NCI-H2107 treated with DMSO at 0.1 percent for 48 hours (cell line): Measurements from ENCODE around the gene NR1H4.
"Not testable (repeated sequence)": the region's sequence is repeated elsewhere in the genome, so short reads cannot be mapped to it uniquely, and the experiment has no call there.

ENCODE experiments used
- DNase-seq: peaks from one replicate; lab custom pipeline; 2025; ENCODE audit not compliant: unreplicated experiment; lab: John Stamatoyannopoulos, UW

NR1H4 gene

DNA sequence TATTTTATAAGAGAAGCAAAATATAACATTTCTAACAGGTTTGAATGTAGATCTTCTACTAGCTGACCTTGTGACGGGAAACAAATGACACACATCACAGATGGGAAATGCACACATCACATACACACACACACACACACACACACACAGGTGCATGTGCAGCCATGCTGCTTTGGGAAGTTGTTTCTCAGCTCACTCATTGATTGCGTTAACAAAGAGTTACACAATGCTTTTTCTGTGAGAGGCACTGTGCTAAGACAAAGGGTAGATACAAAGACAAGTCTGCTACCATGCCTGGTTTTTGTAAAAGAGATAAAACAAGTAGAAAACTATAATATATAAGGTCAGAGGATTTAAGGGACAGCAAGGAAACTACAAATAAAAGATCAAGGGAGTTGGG lies 1.3 kb upstream of the NR1H4 start:
- no peak for DNase-seq

DNA sequence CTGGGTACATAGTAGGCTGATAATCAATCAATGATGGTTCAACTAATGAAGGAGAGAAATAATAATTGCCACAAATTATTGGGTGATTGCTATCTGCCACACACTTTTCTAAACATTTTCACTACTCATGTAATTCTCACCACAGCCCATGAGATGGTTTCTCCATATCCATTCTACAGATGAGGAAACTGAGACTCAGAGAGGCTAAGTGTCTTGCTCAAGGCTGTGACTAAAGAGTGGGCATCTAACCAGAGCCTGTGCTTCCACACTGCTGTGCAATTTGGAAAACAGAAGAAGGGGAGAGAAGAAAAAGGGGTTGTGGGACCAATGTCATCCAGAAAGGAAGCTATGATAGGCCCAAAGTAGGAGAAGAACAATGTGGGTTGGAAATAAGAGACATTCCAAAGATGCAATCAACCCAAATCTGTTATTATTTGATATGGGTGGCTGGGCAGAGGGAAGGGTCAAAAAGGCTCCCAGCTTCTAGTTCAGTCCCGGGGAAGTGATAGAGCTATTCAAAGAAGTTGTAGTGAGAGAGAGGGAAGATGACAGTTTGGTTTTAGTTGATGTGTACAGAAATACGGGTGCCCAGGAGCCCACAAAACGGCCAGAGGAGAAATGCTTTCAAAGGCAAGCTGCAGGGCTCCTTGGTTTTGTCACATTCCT lies 483 bp upstream of the NR1H4 start:
- no peak for DNase-seq

- DNase-seq, result no peak
These were observed 951 bp downstream of the NR1H4 start for GRCh38 chr12:100474617-100475016.

DNA sequence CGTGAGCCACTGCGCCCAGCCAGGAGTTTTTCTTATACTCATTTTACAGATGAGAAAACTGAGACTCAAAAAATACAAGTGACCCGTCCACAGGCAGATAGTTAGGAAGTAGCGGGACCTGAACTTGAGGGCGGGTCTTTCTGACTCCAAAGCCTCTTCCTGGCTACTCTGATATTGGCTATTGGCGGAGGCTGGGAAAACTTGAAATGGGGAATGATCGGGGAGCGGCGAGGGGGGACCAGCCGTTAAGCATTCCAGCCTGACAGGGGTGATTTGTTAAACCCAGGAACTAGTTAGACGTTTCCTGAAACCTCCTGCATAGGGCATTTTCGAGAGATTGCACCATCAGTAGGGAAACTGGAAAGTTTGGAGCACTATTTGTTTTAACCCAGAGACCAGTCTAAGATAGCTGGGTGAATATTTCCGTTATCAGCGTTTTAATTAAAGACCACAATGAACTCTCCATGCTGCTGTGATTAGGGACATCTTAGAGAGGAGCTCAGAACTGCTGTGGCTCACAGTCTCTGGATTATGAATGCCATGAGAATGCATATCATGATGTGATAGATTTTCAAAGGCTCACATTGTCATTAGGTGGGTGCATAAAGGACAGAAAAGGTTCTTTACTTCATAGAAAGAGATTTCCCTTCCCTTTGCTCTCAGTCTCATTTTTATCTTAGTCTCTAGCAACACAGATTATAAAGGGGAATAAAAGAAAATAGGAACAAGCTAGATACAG lies 2.5 kb downstream of the NR1H4 start:
- no peak for DNase-seq

GRCh38 chr12:100481021-100481420 lies 7.4 kb downstream of the NR1H4 start:
- DNase-seq, result no peak

DNA sequence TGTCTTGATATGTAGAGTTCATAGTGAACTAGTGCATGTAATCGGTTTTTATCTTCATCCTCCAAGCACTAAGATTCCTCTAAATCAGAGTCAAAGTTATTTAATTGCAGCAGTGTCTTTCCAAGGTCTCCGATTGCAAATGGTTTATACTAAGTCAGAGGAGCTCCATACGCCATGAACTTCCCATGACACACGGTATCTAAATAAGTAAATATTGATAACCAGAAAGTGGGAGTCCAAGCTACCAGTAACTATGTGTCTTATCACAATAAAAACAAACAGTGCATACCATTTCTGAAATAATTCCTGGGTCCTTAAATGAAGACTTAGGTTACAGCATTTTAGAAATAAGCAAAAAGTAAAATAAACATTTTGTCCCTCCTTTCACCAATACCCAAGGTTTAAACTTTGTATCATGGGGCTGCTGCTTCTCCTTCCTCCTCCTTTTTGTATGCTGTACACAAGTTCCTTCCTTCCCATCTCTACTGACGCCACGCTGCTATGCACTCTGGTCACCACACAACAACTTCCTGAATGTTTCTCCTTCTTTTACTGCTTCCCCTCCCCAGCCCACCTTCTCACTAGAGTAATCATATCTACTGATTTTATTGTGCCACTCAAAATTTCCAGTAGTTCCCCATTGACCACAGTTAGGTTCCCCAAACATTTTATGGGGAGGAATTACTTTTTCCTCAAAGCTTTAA lies 10.7 kb downstream of the NR1H4 start:
- no peak for DNase-seq

DNA sequence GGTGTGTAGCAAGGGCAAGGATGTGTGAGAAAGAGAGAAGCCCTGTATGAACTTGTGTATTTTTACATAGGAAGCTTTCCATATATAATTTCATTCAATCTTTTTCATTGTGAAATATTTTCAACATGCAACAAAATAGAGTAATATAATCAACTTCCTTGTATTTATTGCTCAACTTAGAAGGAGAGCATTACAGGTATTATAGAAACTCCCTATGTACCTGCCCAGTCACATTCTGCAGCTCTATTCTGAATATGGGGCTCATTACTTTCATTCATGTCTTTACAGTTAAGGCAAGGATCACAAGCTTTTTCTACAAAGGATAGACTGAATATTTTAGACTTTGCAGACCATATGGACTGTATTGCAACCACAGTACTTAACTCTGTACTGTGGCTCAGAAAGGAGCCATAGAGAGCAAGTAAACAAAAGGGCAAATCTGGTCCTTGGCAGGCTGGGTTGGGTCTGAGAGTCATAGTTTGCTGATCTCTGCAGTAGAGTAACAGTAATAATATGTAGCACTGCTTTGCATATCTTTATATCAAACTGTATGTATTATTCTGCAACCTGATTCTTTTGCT lies 11.3 kb downstream of the NR1H4 start:
- no peak for DNase-seq

GRCh38 chr12:100485983-100486382 lies 12.3 kb downstream of the NR1H4 start:
- DNase-seq, result no peak

DNA sequence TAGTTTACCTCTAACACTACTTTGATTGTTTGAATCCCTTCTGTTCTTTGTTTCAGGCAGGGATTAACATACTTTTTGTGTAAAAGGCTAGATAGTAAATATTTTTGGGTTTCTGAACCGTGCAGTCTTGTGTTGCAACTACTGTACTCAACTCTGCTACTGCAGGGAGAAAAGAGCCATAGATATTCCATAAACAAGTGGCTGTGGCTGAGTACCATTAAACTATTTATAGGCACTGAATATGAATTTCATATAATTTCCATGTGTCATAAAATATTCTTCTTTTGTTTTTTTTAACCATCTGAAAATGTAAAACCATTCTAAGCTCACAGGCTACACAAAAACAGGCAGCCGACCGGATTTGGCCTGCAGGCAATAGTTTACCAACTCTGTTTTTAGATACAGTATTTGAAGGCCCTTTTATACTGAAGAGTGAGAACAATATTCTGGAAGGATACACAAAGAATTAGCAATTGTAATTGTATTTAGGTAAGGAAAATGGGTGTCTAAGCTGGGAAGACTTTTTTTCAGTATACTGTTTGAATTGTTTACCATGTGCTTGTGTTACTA lies 15.7 kb downstream of the NR1H4 start:
- DNase-seq, result no peak

DNA sequence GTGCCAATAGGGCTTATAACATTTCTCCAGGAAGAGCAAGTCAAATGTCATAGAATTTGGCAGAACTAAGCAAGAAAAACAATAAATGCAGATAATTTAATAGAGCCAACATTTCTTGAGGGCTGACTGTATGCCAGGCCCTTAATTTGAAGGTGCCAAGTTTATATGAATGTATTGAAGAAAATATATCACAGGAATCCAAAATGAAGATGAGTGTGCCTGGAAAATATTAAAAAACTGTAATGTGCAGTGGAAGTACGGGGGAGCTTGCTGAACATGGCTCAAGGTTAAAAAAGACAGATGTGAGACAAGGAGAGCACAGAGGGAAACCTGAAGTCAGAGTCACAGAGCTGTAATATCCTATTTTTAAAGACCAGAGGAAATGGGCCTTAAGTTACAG lies 16.4 kb downstream of the NR1H4 start:
- DNase-seq, result no peak

DNA sequence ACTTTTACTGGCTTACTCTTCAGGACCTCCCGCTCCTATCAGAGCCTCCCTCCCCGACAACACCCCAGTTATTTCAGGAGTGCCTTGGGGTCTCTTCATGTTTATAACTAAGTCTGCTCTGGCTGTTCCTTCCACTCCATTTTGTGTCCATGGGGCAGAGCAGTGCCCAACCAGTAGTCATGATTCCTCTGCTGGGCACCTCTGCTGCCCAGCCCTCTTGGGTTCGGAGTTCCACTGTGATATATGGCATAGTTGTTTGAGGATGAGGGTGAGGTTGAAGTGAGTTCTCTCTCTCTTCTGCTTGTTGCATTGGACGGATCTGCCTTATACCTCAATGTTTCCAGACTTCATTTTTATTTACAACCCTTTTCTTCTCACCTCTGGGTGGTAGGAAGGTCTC lies 17.4 kb downstream of the NR1H4 start:
- DNase-seq, result no peak

DNA sequence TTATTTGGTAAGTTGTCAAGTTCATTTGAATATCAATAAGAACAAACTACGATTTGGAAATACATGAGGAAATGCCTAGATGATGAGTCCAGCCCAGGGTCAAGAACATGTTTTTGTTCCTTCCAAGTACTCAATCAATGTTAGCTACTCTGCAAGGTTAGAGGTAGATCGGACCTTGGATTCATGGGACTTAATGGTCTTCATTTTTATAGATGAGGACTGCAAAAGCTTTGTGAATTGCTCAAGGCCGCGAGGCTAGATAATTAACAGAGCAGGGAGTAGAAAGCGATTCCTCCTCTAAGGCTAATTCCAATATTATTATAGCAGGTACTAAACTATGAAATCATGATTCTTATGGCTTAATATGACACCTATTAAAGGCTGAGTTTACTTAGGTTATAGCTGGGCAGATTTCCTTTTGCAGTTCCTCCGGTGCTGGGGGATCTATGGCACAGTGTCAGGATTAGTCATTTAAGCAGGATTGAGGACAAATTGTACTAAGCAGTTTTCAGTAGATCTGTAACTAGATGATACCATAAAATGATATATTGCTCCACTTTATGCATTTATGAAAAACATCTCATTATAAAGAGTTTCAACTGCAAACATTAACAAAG lies 19.8 kb downstream of the NR1H4 start:
- DNase-seq, result no peak

- DNase-seq, result no peak
These were observed 20.4 kb downstream of the NR1H4 start for GRCh38 chr12:100494026-100494425.

- no peak for DNase-seq
These were observed 20.9 kb downstream of the NR1H4 start for GRCh38 chr12:100494538-100494937.

GRCh38 chr12:100497105-100497795 lies 23.6 kb downstream of the NR1H4 start:
- DNase-seq, result no peak

- DNase-seq, result no peak
These were observed 24.5 kb downstream of the NR1H4 start for GRCh38 chr12:100498141-100498540.

DNA sequence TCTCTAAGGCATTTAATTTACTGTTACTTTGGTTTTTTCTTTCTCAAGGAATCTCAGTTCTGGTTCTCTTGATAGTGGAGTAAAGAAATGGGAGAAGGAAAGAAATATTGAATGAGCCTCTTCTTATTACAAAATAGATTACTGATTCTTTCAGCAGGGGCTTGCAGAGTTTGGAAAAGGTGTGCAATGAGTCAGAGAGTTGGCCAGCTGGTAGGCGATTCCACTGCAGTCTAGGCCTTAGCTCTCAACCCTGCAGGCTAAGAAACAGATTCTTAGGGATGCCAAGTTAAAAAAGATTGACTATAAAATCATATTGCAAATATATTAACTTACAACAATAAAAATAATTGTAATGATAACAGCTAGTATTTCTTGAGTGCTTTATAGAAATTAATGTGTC lies 25.8 kb downstream of the NR1H4 start:
- no peak for DNase-seq

GRCh38 chr12:100502718-100503117 lies 29.1 kb downstream of the NR1H4 start:
- DNase-seq, result not testable (repeated sequence)

DNA sequence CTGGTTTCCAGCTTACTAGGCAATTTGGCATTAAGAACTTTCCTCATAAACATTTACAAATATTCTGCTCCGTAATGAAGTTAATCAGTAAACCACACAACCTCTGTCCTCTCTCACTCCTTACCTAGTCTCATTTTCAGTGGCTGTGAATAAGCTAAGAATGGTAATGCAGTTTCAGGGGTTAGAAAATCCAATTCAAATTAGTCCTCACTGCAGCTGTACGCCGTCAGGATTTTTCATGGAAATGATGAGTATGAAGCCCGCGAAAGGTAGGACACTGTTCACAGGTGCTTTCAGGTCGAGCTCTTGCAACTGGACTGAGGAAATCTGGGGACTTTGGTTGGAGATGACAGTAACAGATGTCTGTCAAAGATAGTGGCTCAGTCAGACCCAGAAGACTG lies 29.6 kb downstream of the NR1H4 start:
- no peak for DNase-seq

- no peak for DNase-seq
These were observed 31.1 kb downstream of the NR1H4 start for GRCh38 chr12:100504804-100505203.
